ENCODE results near the gene TINCR.

- no peak for TF ChIP-seq BHLHE40 (IDR thresholded peaks at IDR 0.05; ENCODE audit: borderline replicate concordance)
- no peak for TF ChIP-seq FOXM1 (IDR thresholded peaks at IDR 0.05; ENCODE audit: borderline replicate concordance)
- TF ChIP-seq ARNT (IDR thresholded peaks at IDR 0.05) = no peak
- no peak for TF ChIP-seq HDGF (IDR thresholded peaks at IDR 0.05; ENCODE audit: borderline replicate concordance)
These were observed 45.6 kb downstream of the TINCR start for GRCh38 chr19:5522106-5522505.

All from HEK293T (cell line).